DOHH2 (cell line): Measurements from ENCODE around the gene C22orf15.

Experiments used
- CTCF ChIP-seq: fragments of 200-600 bp; sonication (generic); IDR thresholded peaks from one replicate; pipeline ENCODE4 v1.5.1; 2014; ENCODE audit warnings: antibody characterized with exemption, mild to moderate bottlenecking, low read depth, low read length; ENCODE audit not compliant: poor library complexity, severe bottlenecking
- EZH2phosphoT487 ChIP-seq: fragments of 200-600 bp; sonication (generic); IDR thresholded peaks from 2 replicates; pipeline ENCODE4 v1.6.1; 2017; ENCODE audit warnings: borderline replicate concordance, mild to moderate bottlenecking, antibody characterized with exemption, low read length, moderate library complexity, mixed read lengths

GRCh38 chr22:23779731-23780130 lies 16.9 kb downstream of the C22orf15 start:
- TF ChIP-seq CTCF (no peak), EZH2phosphoT487 (no peak)
